ENCODE data around the gene POU2AF3.

The POU2AF3 gene

DNA sequence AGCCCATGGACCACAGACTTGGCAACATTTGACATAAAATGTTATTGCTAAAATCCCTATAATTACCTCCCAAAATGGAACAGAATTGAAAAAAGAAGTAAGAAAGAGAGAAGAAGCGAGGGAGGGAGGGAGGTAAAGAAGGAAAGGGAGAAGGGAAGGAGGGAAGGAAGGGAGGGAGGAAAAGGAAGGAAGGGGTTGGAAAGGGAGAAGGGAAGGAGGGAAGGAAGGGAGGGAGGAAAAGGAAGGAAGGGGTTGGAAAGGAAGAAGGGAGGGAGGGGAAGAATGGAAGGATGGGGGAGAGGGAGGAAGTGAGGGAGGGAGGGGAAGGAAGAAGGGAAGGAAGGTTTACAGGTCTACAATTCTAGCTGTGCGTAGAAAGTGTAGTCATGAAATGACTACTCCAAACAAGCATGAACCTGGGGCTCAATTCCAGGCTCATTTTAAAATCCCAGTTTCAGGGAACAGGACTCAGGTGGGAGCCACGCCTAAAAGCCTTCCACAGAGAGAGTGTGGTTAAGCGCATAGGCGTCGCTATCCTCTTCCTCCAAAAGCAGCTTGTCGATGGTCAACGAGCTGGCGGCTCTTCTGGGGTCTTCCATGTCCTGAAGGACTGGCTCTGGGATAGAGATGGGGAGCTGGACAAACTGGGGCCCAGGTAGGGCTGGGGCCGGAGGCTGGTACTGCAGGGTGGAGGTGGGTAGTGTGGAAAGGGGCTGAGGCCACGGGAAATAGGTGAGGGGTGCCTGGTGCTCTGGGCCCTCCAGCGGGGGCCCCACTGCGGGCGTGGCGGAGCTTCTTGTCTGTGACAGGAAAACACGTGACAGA lies 55.6 kb downstream of the POU2AF3 start:
- no peak for DNase-seq

DNA sequence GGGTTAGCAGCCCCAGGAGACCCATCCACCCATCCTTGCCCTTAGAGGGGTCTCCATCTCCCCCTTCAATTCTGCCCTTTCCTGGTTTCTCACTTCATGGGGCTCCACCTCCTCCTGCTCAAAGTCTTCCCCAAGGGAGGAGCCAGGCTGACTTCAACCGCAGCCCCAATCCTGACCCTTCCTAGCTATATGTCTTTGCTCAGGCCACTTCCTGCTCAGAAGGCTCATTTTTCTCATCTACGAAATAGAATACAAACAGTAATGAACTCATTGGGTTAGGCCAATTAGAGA lies 56.2 kb downstream of the POU2AF3 start:
- no peak for DNase-seq

DNA sequence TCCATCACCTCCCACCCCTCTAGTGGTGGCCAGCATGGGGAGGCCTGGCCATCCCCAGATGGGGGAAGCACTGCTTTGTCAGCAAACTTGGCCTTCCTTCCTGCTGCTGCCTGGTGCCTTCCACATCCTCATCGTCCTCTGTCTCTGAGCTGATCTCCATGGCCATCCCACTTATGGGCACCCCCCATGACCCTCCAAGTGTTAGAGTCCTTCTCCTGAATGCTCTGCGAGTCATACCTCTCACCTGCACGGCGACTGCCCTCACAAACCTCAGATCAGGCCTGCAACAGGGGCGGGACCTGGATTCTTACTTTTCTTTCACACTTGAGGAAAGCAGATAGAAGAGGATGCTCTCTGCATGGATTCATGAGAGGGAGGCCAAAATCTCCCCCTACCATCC lies 56.8 kb downstream of the POU2AF3 start:
- DNase-seq = no peak

DNA sequence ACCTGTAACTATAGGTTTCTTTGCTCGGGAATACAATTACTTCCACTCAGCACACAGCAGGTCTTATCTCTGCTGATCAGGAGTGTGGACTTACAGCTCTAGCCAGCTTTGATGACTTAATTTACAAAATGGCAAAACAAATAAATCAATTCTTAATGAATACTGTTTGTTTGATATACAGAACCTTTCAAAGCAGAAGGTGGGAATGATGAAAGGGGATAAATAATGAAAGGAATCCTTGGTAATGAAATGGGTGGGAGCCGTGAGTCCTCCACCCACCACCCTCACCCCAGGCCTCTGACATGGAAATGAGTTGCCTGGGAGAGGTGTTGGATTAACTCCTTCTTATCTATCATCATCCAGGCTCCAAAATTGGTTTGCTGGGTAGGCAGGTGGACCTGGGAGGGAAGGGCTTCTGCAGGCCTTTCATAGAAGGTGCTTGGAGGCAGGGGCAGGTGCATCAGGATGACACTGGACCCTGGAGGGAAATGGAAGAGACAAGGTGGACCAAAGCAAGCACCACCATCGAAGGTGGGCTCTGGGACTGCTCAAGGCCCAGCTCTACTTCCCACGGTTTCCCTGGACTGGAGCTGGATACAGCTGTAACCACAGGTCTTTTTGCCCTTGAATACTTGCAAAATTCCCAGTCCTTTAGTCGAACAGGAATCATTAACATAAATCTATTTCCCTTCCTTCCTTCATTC lies 57.8 kb downstream of the POU2AF3 start:
- DNase-seq = no peak

DNA sequence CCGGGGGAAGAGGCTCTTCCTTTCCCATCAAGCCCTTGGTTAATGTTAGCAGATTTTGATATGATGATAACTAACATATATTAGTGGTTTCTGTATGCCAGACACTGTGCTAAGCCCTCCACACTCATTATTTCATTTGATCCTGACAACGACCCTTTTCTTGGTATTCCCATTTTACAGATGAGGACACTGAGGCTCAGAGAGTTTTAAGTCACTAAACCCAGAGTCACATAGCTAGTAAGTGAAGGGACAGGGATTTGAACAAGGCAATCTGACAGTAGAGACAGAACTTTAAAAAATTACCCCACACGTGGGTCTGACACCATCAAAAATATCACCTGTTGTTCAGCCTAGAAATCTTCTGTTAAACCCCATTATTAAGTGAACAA lies 58.3 kb downstream of the POU2AF3 start:
- DNase-seq = no peak

DNA sequence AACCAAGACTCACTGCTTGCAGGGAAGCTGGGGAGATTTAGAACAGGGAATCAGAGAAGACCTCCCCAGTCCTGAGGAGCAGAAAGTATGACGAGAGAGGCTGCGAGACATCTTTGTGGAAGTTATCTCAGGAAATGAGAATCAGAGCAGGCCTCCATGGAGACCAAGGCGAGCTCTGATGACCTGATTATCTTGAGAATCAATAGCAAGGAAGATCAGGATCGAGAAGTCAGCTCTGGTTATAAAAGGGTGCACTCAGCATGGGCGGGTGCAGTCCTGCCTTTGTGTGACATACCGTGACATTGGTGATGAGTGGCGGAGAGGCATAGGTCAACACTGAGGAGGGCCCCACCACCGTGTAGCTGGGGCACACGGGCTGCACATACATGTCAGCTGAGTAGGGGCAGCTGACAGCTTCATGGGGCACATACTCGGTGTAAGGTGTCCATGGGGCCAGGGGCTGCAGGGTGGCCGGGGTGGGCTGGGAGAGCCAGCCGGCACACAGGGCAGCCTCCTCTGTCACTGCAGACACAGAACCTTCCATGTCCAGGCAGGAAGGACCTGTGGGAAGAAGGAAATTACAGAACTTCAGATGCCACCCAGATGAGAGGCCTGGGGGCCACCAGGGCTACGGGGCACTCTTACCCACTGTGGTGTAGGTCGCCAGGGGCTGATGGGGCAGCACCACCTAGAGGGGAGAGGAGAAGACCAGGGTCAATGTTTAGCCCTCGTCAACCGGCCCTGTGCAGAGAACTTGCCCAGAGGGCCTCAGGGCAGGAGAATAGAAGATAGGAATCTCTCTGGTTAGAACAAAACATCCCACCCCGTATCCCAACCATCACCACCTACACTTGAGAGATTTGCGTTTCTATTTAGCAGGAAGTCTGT lies 59.0 kb downstream of the POU2AF3 start:
- DNase-seq = no peak
